ENCODE results near the gene EPHA4. TPM values are rescaled to one million over a fixed set of nuclear protein-coding genes. Genes with fewer than 3 reads are reported as not detected.

EPHA4 gene
- total and polyA plus RNA-seq, 2 of the 4 experiments (the other 2 are of a cell fraction), result 36.9 to 132 TPM

DNA sequence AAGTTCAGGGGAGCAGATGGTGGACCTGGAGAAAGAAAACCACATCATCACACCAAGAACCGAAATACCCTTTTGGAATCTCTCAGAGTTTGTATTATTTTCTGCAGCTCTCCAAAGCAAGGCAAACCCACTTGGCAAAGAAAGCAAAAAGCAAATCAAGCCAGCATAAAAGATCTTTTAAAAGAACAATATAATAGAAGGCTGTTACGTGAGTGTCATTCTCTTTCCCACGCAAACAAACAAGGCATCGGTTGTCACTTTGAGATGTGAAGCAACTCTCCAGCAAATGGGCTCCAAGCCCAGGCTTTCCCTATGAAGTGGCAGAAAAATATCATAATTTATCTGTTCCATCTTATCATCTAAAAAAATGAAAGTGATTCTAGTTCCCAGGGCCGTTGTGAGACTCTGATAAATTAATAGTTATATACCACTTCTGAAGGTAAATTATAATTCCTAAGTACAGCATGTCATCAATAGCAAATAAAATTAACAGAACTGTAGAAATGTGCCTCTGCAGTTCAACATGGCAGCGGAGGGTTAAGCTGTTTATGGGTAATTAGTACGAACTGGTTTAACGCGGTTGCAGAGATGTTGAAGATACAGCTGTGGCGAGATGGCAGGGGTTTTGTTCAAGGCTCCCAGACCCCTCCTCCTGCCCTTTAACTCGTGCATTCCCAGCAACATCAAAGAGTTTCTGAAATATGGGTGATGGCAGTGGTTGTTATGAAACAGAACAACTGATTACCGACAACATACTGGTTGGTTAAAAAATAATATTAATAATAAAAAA lies 89.2 kb downstream of the EPHA4 start:
- no CpG with 5 or more reads among the region's 12 CpGs for WGBS, 2 experiments (ENCODE audit: extremely low coverage in 2 of 2, insufficient read length in 1 of 2)
- H3K9me1 ChIP-seq (ENCODE audit: insufficient read depth, low read length), result no peaks in the 10 kb centered on the region; the same call in 1 of the 2 replicates
- H3K27ac ChIP-seq (ENCODE audit: insufficient read depth, low read length), result no peak overlapping the region
- H3K9me3 ChIP-seq (ENCODE audit: control insufficient read depth, insufficient read depth, low read length), result no peaks in the 10 kb centered on the region
- H3K4ac ChIP-seq (ENCODE audit: low read depth, low read length), result no peak overlapping the region
- no peak overlapping the region for H3K9ac ChIP-seq (ENCODE audit: low read depth, low read length)
- no peaks in the 10 kb centered on the region for H4K20me1 ChIP-seq (ENCODE audit: insufficient read depth, low read length)
- dilution Hi-C loops (cut with HindIII; ENCODE audit: low sequenced_read_pairs, unreplicated experiment) (no loop called here), intact Hi-C loops (cut with micrococcal nuclease) (no loop called here), in situ Hi-C loops (cut with MboI; ENCODE audit: low sequenced_read_pairs) (no loop called here)
- no peak overlapping the region for H2AFZ ChIP-seq (replicated peaks; ENCODE audit: low read length, poor library complexity)
- H4K5ac ChIP-seq (ENCODE audit: low read depth, low read length), result no peak overlapping the region
- no peaks in the 10 kb centered on the region for H3K27me3 ChIP-seq (ENCODE audit: control insufficient read depth, insufficient read depth, low read length)
- peaks cover 10% of the 10 kb centered on the region for H3K36me3 ChIP-seq (ENCODE audit: control insufficient read depth, insufficient read depth, low read length)
- no peak overlapping the region for H2AK9ac ChIP-seq (replicated peaks; ENCODE audit: low read depth, low read length, poor library complexity)
- no peak overlapping the region for H2AK5ac ChIP-seq (ENCODE audit: low read depth, low read length)
- POLR2A ChIA-PET (ENCODE audit: unreplicated experiment), result no interaction called here
- no peak overlapping the region for H3K4me3 ChIP-seq (ENCODE audit: insufficient read depth, low read depth, low read length)
- TF ChIP-seq FOS (IDR thresholded peaks at IDR 0.05; ENCODE audit: low read depth, low read length) (no peak), MXI1 (IDR thresholded peaks at IDR 0.05; ENCODE audit: borderline replicate concordance, low read depth, low read length) (no peak), MAFK (IDR thresholded peaks at IDR 0.05; ENCODE audit: low read depth, low read length) (no peak), CEBPB (IDR thresholded peaks at IDR 0.05; ENCODE audit: low read depth, low read length) (no peak), MAZ (IDR thresholded peaks at IDR 0.05; ENCODE audit: borderline replicate concordance, low read depth, low read length) (no peak), NFE2L2 (IDR thresholded peaks at IDR 0.05; ENCODE audit: low read depth, low read length) (no peak), BHLHE40 (IDR thresholded peaks at IDR 0.05; ENCODE audit: low read depth, low read length) (no peak), RAD21 (IDR thresholded peaks at IDR 0.05; ENCODE audit: low read length) (no peak), SMC3 (IDR thresholded peaks at IDR 0.05; ENCODE audit: low read depth, low read length) (no peak), RCOR1 (IDR thresholded peaks at IDR 0.05; ENCODE audit: insufficient replicate concordance, low read length) (no peak), CHD1 (IDR thresholded peaks at IDR 0.05; ENCODE audit: low read depth, low read length) (no peak)
- TF ChIP-seq, protein P1, sequence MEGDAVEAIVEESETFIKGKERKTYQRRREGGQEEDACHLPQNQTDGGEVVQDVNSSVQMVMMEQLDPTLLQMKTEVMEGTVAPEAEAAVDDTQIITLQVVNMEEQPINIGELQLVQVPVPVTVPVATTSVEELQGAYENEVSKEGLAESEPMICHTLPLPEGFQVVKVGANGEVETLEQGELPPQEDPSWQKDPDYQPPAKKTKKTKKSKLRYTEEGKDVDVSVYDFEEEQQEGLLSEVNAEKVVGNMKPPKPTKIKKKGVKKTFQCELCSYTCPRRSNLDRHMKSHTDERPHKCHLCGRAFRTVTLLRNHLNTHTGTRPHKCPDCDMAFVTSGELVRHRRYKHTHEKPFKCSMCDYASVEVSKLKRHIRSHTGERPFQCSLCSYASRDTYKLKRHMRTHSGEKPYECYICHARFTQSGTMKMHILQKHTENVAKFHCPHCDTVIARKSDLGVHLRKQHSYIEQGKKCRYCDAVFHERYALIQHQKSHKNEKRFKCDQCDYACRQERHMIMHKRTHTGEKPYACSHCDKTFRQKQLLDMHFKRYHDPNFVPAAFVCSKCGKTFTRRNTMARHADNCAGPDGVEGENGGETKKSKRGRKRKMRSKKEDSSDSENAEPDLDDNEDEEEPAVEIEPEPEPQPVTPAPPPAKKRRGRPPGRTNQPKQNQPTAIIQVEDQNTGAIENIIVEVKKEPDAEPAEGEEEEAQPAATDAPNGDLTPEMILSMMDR (conservative IDR thresholded peaks at IDR 0.05; ENCODE audit: low read depth, low read length), result no peak
- TF ChIP-seq, protein P2, sequence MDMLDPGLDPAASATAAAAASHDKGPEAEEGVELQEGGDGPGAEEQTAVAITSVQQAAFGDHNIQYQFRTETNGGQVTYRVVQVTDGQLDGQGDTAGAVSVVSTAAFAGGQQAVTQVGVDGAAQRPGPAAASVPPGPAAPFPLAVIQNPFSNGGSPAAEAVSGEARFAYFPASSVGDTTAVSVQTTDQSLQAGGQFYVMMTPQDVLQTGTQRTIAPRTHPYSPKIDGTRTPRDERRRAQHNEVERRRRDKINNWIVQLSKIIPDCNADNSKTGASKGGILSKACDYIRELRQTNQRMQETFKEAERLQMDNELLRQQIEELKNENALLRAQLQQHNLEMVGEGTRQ (IDR thresholded peaks at IDR 0.05; ENCODE audit: low read depth, low read length), result no peak
- TF ChIP-seq, protein P3, sequence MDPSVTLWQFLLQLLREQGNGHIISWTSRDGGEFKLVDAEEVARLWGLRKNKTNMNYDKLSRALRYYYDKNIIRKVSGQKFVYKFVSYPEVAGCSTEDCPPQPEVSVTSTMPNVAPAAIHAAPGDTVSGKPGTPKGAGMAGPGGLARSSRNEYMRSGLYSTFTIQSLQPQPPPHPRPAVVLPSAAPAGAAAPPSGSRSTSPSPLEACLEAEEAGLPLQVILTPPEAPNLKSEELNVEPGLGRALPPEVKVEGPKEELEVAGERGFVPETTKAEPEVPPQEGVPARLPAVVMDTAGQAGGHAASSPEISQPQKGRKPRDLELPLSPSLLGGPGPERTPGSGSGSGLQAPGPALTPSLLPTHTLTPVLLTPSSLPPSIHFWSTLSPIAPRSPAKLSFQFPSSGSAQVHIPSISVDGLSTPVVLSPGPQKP (IDR thresholded peaks at IDR 0.05; ENCODE audit: borderline replicate concordance, low read depth, low read length), result no peak
- no peak overlapping the region for H2BK120ac ChIP-seq (ENCODE audit: low read depth, low read length)
- H3K23ac ChIP-seq (ENCODE audit: low read depth, low read length), result no peak overlapping the region
- no peak for DNase-seq
- CTCF ChIA-PET, result interaction anchor here (0.8 kb wide), 1 partner anchor 14 kb away, joined by 3 read pairs; no protein-coding TSS in a partner anchor
- peaks cover 0 to 5% of the 10 kb centered on the region in 2 experiments; a peak in 1 of 4 replicates for H3K79me1 ChIP-seq (ENCODE audit: low read depth in 1 of 2, low read length in 2 of 2)
- H3K4me1 ChIP-seq (ENCODE audit: control insufficient read depth, insufficient read depth, low read length), result peaks cover 6% of the 10 kb centered on the region
- ATAC-seq (ENCODE audit: low read depth), result no peak
- no peak overlapping the region for H2BK15ac ChIP-seq (ENCODE audit: low read depth, low read length)
- H4K91ac ChIP-seq (ENCODE audit: insufficient read depth, low read depth, low read length), result no peak overlapping the region
- no TSS peak for BruUV-seq (replicated peaks)
- no peak overlapping the region for H2BK5ac ChIP-seq (ENCODE audit: low read depth, low read length, poor library complexity, severe bottlenecking)
- no peak overlapping the region for H2BK20ac ChIP-seq (ENCODE audit: low read depth, low read length)
- no peak overlapping the region for H4K8ac ChIP-seq (ENCODE audit: low read depth in 2 of 2, low read length in 2 of 2)
- no peak overlapping the region for H3K18ac ChIP-seq (ENCODE audit: low read depth, low read length)
- no peak overlapping the region for H3K14ac ChIP-seq (replicated peaks; ENCODE audit: low read depth, low read length)
- H3K56ac ChIP-seq (ENCODE audit: extremely low read depth, insufficient read depth, low read length), result no peak overlapping the region
- peak overlapping the region; percentile 56 for H3K4me2 ChIP-seq (ENCODE audit: low read depth, low read length)
